Breast epithelium (tissue), 4 donors: ENCODE measurements around the gene HMCES. TPM values are rescaled to one million over a fixed set of nuclear protein-coding genes. Genes with fewer than 3 reads are reported as not detected.
A peak's percentile ranks its signal among the peaks of the same experiment; 100 is the strongest.

Experiments used
- DNase-seq, 2 donors: peaks; one replicate each; pipeline ENCODE4 v3.0.0-alpha.2; 2019; ENCODE audit warnings: low spot score in 2 of 2
- H3K27ac ChIP-seq, 2 donors: fragments of 200-600 bp; sonication (generic) in 1 of 2; one replicate each; pipeline ENCODE4 v1.5.1; 2016 to 2019; ENCODE audit warnings: mild to moderate bottlenecking in 1 of 2
- H3K27me3 ChIP-seq, 2 donors: fragments of 200-600 bp; sonication (generic) in 1 of 2; one replicate each; pipeline versions ENCODE4 v1.5.1 to v1.6.0; 2017 to 2019; ENCODE audit warnings: control low read depth in 1 of 2, mild to moderate bottlenecking in 1 of 2
- H3K36me3 ChIP-seq: fragments of 200-600 bp; one replicate; pipeline ENCODE4 v1.5.1; 2019
- H3K4me1 ChIP-seq, 2 donors: fragments of 200-600 bp; sonication (generic); one replicate each; pipeline ENCODE4 v1.5.1; 2016 to 2019; ENCODE audit warnings: control low read depth in 1 of 2
- H3K4me3 ChIP-seq, 3 donors: fragments of 200-600 bp; sonication (generic); 1 replicate in 2 of 3; 2 replicates in 1 of 3; pipeline ENCODE4 v1.5.1; 2016 to 2019; ENCODE audit warnings: mild to moderate bottlenecking in 3 of 3, moderate library complexity in 2 of 3
- H3K9me3 ChIP-seq, 2 donors: fragments of 200-600 bp; sonication (generic) in 1 of 2; one replicate each; pipeline ENCODE4 v1.5.1; 2016 to 2019; ENCODE audit warnings: control low read depth in 1 of 2
- POLR2A ChIP-seq: fragments of 450-650 bp; IDR thresholded peaks from one replicate; pipeline ENCODE4 v1.6.1; 2016; ENCODE audit warnings: antibody characterized with exemption, mild to moderate bottlenecking, moderate library complexity
- POLR2AphosphoS5 ChIP-seq, 3 donors: sonication (generic); formaldehyde crosslinking; IDR thresholded peaks; one replicate each; pipeline ENCODE4 v1.6.1; 2017; ENCODE audit warnings: antibody characterized with exemption in 3 of 3
- intact Hi-C: fragments of 100-400 bp; cut with DNase I; formaldehyde crosslinking; loops from one replicate; pipeline ENCODE4 v1.15.1; 2023; ENCODE audit warnings: low total_unique reads
- total RNA-seq, 3 donors: library from RNA; depleted of rRNA; stranded (reverse); fragments of >200 nt; gene quantifications; one replicate each; pipeline ENCODE4 v1.1.0, GENCODE V29; 2016
- TF ChIP-seq, protein P1 (sequence below), 3 donors: fragments of 450-650 bp; IDR thresholded peaks; one replicate each; pipeline ENCODE4 v1.5.1; 2016 to 2017; ENCODE audit warnings: antibody characterized with exemption in 3 of 3, mild to moderate bottlenecking in 3 of 3, moderate library complexity in 3 of 3

The HMCES gene
- total RNA-seq, 3 donors from 2014 or later: 32.3 to 40.5 (median 32.8) TPM

DNA sequence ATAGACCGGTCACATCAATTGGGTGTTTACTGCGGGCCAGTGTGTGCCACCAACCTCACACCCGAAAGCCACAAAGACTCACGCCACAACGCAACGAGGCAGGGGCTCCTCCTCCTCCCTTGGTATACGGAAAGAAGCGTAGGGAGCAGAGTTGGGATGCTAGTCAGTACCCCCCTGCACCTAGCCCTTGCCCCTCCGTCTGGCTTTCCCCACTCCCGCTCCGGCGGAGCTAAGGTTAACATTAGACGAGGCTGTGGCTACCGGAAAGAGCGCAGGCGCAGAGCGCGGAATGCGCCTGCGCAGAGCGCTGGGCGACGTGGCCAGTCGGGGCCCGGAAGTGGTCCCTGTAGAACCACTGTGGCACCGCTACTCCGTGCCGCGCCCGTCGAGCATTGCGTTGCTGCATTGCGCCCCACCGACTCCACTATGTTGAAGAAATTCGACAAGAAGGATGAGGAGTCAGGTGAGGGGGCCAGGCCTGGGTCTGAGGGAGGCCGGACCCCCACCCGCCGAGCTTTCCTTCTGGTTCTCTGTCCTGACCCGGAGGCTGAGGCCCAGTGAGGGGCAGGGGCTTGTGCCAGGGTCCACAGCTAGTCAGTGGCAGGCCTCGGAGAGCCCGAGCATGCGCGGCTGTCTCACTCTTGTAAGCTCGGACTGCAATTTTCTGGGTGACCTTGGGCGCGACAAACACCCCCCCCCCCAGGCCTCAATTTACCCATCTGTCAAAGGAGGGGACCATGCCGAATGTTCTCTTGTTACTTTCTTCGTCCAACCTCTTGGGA is 29.2 kb upstream of the HMCES start, which contains the start of gene COPG1:
Gene COPG1, plus strand, starts transcription at position 323 of the 782 bp plus-strand sequence. Its CDS starts 104 bp downstream, at position 427.
- peak; percentile 78 to 79 for DNase-seq
- H3K27ac ChIP-seq: peak within 1 kb of the TSS; percentile 89 to 91
- no peaks in the 10 kb centered on the region for H3K9me3 ChIP-seq
- H3K27me3 ChIP-seq: no peaks in the 10 kb centered on the region
- TF ChIP-seq POLR2AphosphoS5 (IDR thresholded peaks at IDR 0.05) (peak; percentile 97 to 99 (median 98)), POLR2A (peak; percentile 90)
- TF ChIP-seq, protein P1, sequence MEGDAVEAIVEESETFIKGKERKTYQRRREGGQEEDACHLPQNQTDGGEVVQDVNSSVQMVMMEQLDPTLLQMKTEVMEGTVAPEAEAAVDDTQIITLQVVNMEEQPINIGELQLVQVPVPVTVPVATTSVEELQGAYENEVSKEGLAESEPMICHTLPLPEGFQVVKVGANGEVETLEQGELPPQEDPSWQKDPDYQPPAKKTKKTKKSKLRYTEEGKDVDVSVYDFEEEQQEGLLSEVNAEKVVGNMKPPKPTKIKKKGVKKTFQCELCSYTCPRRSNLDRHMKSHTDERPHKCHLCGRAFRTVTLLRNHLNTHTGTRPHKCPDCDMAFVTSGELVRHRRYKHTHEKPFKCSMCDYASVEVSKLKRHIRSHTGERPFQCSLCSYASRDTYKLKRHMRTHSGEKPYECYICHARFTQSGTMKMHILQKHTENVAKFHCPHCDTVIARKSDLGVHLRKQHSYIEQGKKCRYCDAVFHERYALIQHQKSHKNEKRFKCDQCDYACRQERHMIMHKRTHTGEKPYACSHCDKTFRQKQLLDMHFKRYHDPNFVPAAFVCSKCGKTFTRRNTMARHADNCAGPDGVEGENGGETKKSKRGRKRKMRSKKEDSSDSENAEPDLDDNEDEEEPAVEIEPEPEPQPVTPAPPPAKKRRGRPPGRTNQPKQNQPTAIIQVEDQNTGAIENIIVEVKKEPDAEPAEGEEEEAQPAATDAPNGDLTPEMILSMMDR (IDR thresholded peaks at IDR 0.05): peak in 1 of 3 donors; percentile 11
- H3K36me3 ChIP-seq: peaks cover 6% of the 10 kb centered on the region
- H3K4me3 ChIP-seq: peak within 1 kb of the TSS; percentile 81 to 99 (median 88)
- intact Hi-C loops: no loop called here
- H3K4me1 ChIP-seq: peaks cover 0 to 4% of the 10 kb centered on the region in 2 donors

DNA sequence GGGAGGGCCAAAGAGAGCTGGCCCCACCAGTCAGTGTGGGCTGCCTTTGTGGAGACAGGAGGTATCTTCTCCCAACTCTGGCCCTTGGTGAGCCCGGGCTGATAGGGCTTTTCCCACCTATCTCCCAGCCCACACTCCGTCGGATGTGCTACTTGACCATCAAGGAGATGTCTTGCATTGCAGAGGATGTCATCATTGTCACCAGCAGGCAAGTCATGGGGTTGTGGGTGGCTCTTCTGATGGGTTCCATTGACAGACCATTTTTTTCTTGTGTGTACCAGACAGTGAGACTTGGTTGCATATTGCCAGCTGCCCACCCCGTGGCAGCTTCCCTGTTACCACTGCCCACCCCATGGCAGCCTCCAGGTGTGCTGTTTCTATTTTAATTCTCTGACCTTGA is 25.9 kb upstream of the HMCES start:
- intact Hi-C loops: no loop called here
- Histone ChIP-seq H3K4me1 (peaks cover 0 to 4% of the 10 kb centered on the region in 2 donors), H3K36me3 (peaks cover 25% of the 10 kb centered on the region), H3K27me3 (no peaks in the 10 kb centered on the region), H3K9me3 (no peaks in the 10 kb centered on the region), H3K27ac (no peak overlapping the region), H3K4me3 (no peak overlapping the region)
- DNase-seq: no peak
- TF ChIP-seq, protein P1 (IDR thresholded peaks at IDR 0.05): no peak
- TF ChIP-seq POLR2A (no peak), POLR2AphosphoS5 (IDR thresholded peaks at IDR 0.05) (no peak)

DNA sequence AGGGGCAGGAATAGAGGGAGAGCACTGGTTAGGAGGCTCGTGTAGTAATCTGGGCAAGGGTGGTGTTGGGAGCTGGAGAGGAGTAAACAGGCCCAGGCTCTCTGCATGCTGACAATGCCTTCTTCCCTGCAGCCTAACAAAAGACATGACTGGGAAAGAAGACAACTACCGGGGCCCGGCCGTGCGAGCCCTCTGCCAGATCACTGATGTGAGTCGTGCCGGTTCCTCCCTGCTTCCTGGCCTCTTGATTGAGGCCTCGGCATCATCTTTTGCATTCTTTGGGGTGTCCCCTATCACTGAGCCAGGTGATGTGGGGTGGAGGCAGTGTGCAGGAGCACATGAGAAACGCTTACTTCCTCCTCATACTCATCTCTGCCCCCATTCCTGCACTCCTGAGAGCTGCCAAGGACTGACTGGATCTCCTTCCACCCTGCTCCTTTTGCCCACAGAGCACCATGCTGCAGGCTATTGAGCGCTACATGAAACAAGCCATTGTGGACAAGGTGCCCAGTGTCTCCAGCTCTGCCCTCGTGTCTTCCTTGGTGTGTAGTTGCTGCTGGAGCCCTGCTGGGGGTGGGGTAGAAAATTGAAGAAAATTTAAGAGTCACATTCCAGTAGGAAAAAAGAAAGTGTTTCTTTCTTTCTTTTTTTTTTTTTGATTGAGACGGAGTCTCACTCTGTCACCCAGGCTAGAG is 24.0 kb upstream of the HMCES start:
- Histone ChIP-seq H3K36me3 (peaks cover 27% of the 10 kb centered on the region), H3K27me3 (no peaks in the 10 kb centered on the region), H3K4me1 (peaks cover 0 to 4% of the 10 kb centered on the region in 2 donors), H3K27ac (no peak overlapping the region), H3K4me3 (no peak overlapping the region), H3K9me3 (no peaks in the 10 kb centered on the region)
- intact Hi-C loops: no loop called here
- no peak for DNase-seq
- TF ChIP-seq, protein P1 (IDR thresholded peaks at IDR 0.05): no peak
- TF ChIP-seq POLR2AphosphoS5 (IDR thresholded peaks at IDR 0.05) (no peak), POLR2A (no peak)

DNA sequence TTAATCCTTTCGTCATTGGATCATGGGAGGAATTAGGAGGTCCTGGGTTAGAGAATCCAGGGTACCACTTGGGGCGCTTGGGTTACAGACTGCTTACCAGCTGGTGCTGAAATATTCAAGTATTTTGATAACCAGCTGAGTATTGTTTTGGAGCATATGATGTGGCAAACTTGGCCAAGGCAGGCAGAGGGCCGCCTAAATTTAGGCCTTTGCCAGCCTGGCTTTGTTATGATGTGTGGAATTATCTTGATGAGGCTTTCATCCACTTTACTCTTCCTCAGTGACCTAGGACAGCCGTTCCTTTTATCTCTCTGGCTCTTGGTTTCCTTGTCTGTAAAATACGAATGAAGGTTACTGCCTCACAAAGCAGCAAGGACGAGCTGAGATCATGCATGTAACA is 22.4 kb upstream of the HMCES start:
- H3K9me3 ChIP-seq: no peaks in the 10 kb centered on the region
- no peaks in the 10 kb centered on the region for H3K4me1 ChIP-seq
- TF ChIP-seq POLR2AphosphoS5 (IDR thresholded peaks at IDR 0.05): no peak
- TF ChIP-seq POLR2A: no peak
- TF ChIP-seq, protein P1 (IDR thresholded peaks at IDR 0.05): no peak
- no peak overlapping the region for H3K4me3 ChIP-seq
- H3K27ac ChIP-seq: no peak overlapping the region
- H3K36me3 ChIP-seq: peaks cover 41% of the 10 kb centered on the region
- H3K27me3 ChIP-seq: no peaks in the 10 kb centered on the region
- intact Hi-C loops: no loop called here
- DNase-seq: no peak

DNA sequence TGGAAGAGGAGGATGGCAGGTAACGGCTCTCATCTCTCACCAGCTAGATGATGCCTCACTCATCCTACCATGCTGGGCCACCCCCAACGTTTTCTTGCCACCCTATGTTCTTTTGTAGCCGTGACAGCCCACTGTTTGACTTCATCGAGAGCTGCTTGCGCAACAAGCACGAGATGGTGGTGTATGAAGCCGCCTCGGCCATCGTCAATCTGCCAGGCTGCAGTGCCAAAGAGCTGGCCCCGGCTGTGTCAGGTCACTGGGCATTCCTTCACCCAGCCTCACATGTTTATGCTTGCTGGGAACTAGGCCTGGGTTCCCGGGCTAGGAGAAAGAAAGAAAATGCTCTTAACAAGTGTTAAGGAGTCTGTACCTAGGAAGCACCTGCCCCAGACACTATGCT is 21.1 kb upstream of the HMCES start:
- no peaks in the 10 kb centered on the region for H3K4me1 ChIP-seq
- DNase-seq: no peak
- intact Hi-C loops: no loop called here
- H3K36me3 ChIP-seq: peaks cover 41% of the 10 kb centered on the region
- TF ChIP-seq POLR2AphosphoS5 (IDR thresholded peaks at IDR 0.05): no peak
- TF ChIP-seq, protein P1 (IDR thresholded peaks at IDR 0.05): no peak
- no peak for TF ChIP-seq POLR2A
- no peak overlapping the region for H3K27ac ChIP-seq
- H3K4me3 ChIP-seq: no peak overlapping the region
- H3K27me3 ChIP-seq: no peaks in the 10 kb centered on the region
- H3K9me3 ChIP-seq: no peaks in the 10 kb centered on the region
